Calu3 (cell line): ENCODE measurements around the gene FURIN. TPM values are rescaled to one million over a fixed set of nuclear protein-coding genes. Genes with fewer than 3 reads are reported as not detected.

Source experiments
- BruUV-seq: library from RNA; stranded (reverse); fragments of 400-500 nt; replicated peaks from 2 replicates; lab custom pipeline; 2021; lab: Mats Ljungman, UMichigan
- CTCF ChIA-PET: fragments of 300-600 bp; sonication (Branson Sonifier 250); formaldehyde crosslinking; loops from one replicate; lab custom pipeline; 2022; ENCODE audit warnings: antibody characterized with exemption; lab: Charles Lee
- DNase-seq: peaks from one replicate; pipeline ENCODE4 v3.0.0; 2022
- H3K27ac Mint-ChIP-seq: one replicate; pipeline ENCODE4 v1.8.0; 2022; ENCODE audit warnings: mixed read lengths; ENCODE audit not compliant: unreplicated experiment
- H3K27me3 Mint-ChIP-seq: one replicate; pipeline ENCODE4 v1.8.0; 2022; ENCODE audit warnings: mixed read lengths; ENCODE audit not compliant: unreplicated experiment
- H3K36me3 Mint-ChIP-seq: one replicate; pipeline ENCODE4 v1.8.0; 2022; ENCODE audit warnings: mild to moderate bottlenecking, moderate library complexity, mixed read lengths; ENCODE audit not compliant: insufficient read depth, unreplicated experiment
- H3K4me1 Mint-ChIP-seq: one replicate; pipeline ENCODE4 v1.8.0; 2022; ENCODE audit warnings: mild to moderate bottlenecking, low read depth, mixed read lengths; ENCODE audit not compliant: unreplicated experiment
- H3K4me3 Mint-ChIP-seq: one replicate; pipeline ENCODE4 v1.8.0; 2022; ENCODE audit warnings: mild to moderate bottlenecking, low read depth, moderate library complexity, mixed read lengths; ENCODE audit not compliant: unreplicated experiment
- H3K9me3 Mint-ChIP-seq: one replicate; pipeline ENCODE4 v1.8.0; 2022; ENCODE audit warnings: low read depth, mixed read lengths; ENCODE audit not compliant: unreplicated experiment
- CTCF ChIP-seq: fragments of 200-600 bp; IDR thresholded peaks from one replicate; pipeline ENCODE4 v1.8.0; 2022; ENCODE audit warnings: antibody characterized with exemption; ENCODE audit not compliant: unreplicated experiment
- intact Hi-C: fragments of 100-400 bp; cut with micrococcal nuclease; formaldehyde crosslinking; loops from one replicate; pipeline ENCODE4 v1.10.0; 2022; ENCODE audit not compliant: unreplicated experiment
- total RNA-seq: library from RNA; stranded (reverse); gene quantifications from 2 replicates; pipeline ENCODE4 v1.2.3, GENCODE V29; 2022

Gene FURIN
- total RNA-seq, 1 experiment from 2014 or later, result 76.6 TPM

- peaks cover 10% of the 10 kb centered on the region for H3K36me3 Mint-ChIP-seq
- H3K9me3 Mint-ChIP-seq, result no peaks in the 10 kb centered on the region
- no peak for DNase-seq
- CTCF ChIA-PET, result interaction anchor here (0.9 to 2.3 kb wide), 5 partner anchors 26 to 523 kb away, joined by 3 to 32 read pairs (median 3); partner anchors contain the start of gene HDDC3
- no peaks in the 10 kb centered on the region for H3K4me1 Mint-ChIP-seq
- BruUV-seq, result no TSS peak
- intact Hi-C loops, result loop anchor here (5.0 to 10.0 kb wide), 3 partner anchors 68 to 593 kb away; no protein-coding TSS in a partner anchor
- TF ChIP-seq CTCF, result no peak
- peaks cover 25% of the 10 kb centered on the region for H3K27me3 Mint-ChIP-seq
- no peak overlapping the region for H3K4me3 Mint-ChIP-seq
- no peak overlapping the region for H3K27ac Mint-ChIP-seq
These were observed 16.5 kb downstream of the FURIN start for GRCh38 chr15:90884719-90885431.

- Mint-ChIP-seq H3K4me1 (no peaks in the 10 kb centered on the region), H3K9me3 (no peaks in the 10 kb centered on the region), H3K36me3 (peaks cover 10% of the 10 kb centered on the region), H3K27me3 (peaks cover 25% of the 10 kb centered on the region), H3K27ac (no peak overlapping the region), H3K4me3 (no peak overlapping the region)
- BruUV-seq, result no TSS peak
- intact Hi-C loops, result loop anchor here (1.0 to 10.0 kb wide), 4 partner anchors 68 to 593 kb away; no protein-coding TSS in a partner anchor
- DNase-seq, result peak; percentile 87
- CTCF ChIA-PET, result interaction anchor here (0.5 to 2.3 kb wide), 10 partner anchors 13 to 523 kb away, joined by 3 to 32 read pairs (median 4); partner anchors contain the start of genes BLM and HDDC3
- TF ChIP-seq CTCF, result peak; percentile 98
These were observed 17.3 kb downstream of the FURIN start for GRCh38 chr15:90885432-90886290.

- intact Hi-C loops, result loop anchor here (1.0 to 10.0 kb wide), 4 partner anchors 69 to 594 kb away; no protein-coding TSS in a partner anchor
- BruUV-seq, result no TSS peak
- no peaks in the 10 kb centered on the region for H3K9me3 Mint-ChIP-seq
- H3K4me3 Mint-ChIP-seq, result no peak overlapping the region
- no peak for TF ChIP-seq CTCF
- no peak overlapping the region for H3K27ac Mint-ChIP-seq
- H3K27me3 Mint-ChIP-seq, result peaks cover 25% of the 10 kb centered on the region
- no peaks in the 10 kb centered on the region for H3K4me1 Mint-ChIP-seq
- CTCF ChIA-PET, result interaction anchor here (0.7 to 2.3 kb wide), 8 partner anchors 14 to 524 kb away, joined by 3 to 32 read pairs (median 4); partner anchors contain the start of gene BLM
- no peak for DNase-seq
- H3K36me3 Mint-ChIP-seq, result peaks cover 6% of the 10 kb centered on the region
These were observed 17.9 kb downstream of the FURIN start for GRCh38 chr15:90886291-90886614.

GRCh38 chr15:90887037-90887481 is 18.7 kb downstream of the FURIN start:
- Mint-ChIP-seq H3K9me3 (no peaks in the 10 kb centered on the region), H3K36me3 (peaks cover 5% of the 10 kb centered on the region), H3K27me3 (peaks cover 25% of the 10 kb centered on the region), H3K4me1 (no peaks in the 10 kb centered on the region), H3K4me3 (no peak overlapping the region), H3K27ac (no peak overlapping the region)
- CTCF ChIA-PET, result interaction anchor here (2.3 kb wide), 1 partner anchor 239 kb away, joined by 32 read pairs; no protein-coding TSS in a partner anchor
- no peak for TF ChIP-seq CTCF
- DNase-seq, result no peak
- intact Hi-C loops, result loop anchor here (5.0 to 10.0 kb wide), 3 partner anchors 70 to 595 kb away; no protein-coding TSS in a partner anchor
- BruUV-seq, result no TSS peak
